Endothelial cell of umbilical vein (primary cell): ENCODE measurements around the gene ZDHHC13. TPM values are rescaled to one million over a fixed set of nuclear protein-coding genes. Genes with fewer than 3 reads are reported as not detected.

ENCODE experiments used
- BruUV-seq: library from RNA; stranded (reverse); fragments of 400-500 nt; replicated peaks from 2 replicates; lab custom pipeline; 2021; lab: Mats Ljungman, UMichigan
- CTCF ChIA-PET: fragments of 300-600, 350-600 bp; sonication (Branson Sonifier 250); formaldehyde crosslinking; loops from one replicate; lab custom pipeline; 2021; ENCODE audit warnings: antibody characterized with exemption, inconsistent platforms; lab: Charles Lee
- POLR2A ChIA-PET: fragments of 300-600, 350-600 bp; sonication (Branson Sonifier 250); formaldehyde crosslinking; loops from one replicate; lab custom pipeline; 2021; ENCODE audit warnings: antibody characterized with exemption, inconsistent platforms; lab: Charles Lee
- DNase-seq: peaks from one replicate; pipeline ENCODE4 v3.0.0-alpha.2; 2011; ENCODE audit warnings: low read depth, low spot score
- FAIRE-seq: peaks from 2 replicates; lab custom pipeline; 2011; peaks lifted over from hg19 to GRCh38; lab: Jason Lieb, UNC
- H2AFZ ChIP-seq: 2 replicates; pipeline ENCODE4 v1.6.0; 2012; ENCODE audit warnings: low read depth, low read length, control low read depth, inconsistent platforms
- H3K27ac ChIP-seq: 2 replicates; pipeline ENCODE4 v1.5.1; 2011; ENCODE audit warnings: low read depth, mild to moderate bottlenecking, control low read depth, low read length, moderate library complexity; ENCODE audit not compliant: insufficient read depth
- H3K27me3 ChIP-seq, 2 experiments: 2 replicates each; pipeline versions ENCODE4 v1.6.0 to v1.6.1; 2011; ENCODE audit warnings: low read length in 2 of 2, mixed read lengths in 1 of 2; ENCODE audit not compliant: control insufficient read depth in 2 of 2, insufficient read depth in 2 of 2
- H3K36me3 ChIP-seq, 2 experiments: 2 replicates in 1 of 2; 3 replicates in 1 of 2; pipeline ENCODE4 v1.5.1; 2011; ENCODE audit warnings: low read length in 2 of 2, mild to moderate bottlenecking in 1 of 2, moderate library complexity in 1 of 2; ENCODE audit not compliant: control insufficient read depth in 2 of 2, insufficient read depth in 2 of 2; ENCODE audit errors: extremely low read depth in 1 of 2
- H3K4me1 ChIP-seq: 3 replicates; pipeline ENCODE4 v1.5.1; 2011; ENCODE audit warnings: mild to moderate bottlenecking, low read length; ENCODE audit not compliant: control insufficient read depth, insufficient read depth; ENCODE audit errors: extremely low read depth
- H3K4me2 ChIP-seq: 2 replicates; pipeline ENCODE4 v1.6.1; 2011; ENCODE audit warnings: low read length, control low read depth, mixed read lengths; ENCODE audit not compliant: insufficient read depth
- H3K4me3 ChIP-seq, 3 experiments: fragments of 200-600 bp in 1 of 3; sonication (generic), shearing (Covaris generic) in 1 of 3; replicated peaks in 1 of 3; 2 replicates each; pipeline ENCODE4 v1.5.1; 2011 to 2016; ENCODE audit warnings: control low read depth in 3 of 3, low read length in 3 of 3, mild to moderate bottlenecking in 2 of 3, inconsistent platforms in 1 of 3, low read depth in 1 of 3, moderate library complexity in 1 of 3; ENCODE audit not compliant: insufficient read depth in 1 of 3
- H3K79me2 ChIP-seq: 2 replicates; pipeline ENCODE4 v1.6.0; 2012; ENCODE audit warnings: low read length, inconsistent platforms; ENCODE audit not compliant: control insufficient read depth, insufficient read depth
- H3K9ac ChIP-seq: replicated peaks from 2 replicates; pipeline ENCODE3; 2011; ENCODE audit warnings: low read length, control low read depth; ENCODE audit not compliant: insufficient read depth; ENCODE audit errors: extremely low read depth
- H3K9me1 ChIP-seq: replicated peaks from 3 replicates; pipeline ENCODE4 v1.6.0; 2011; ENCODE audit warnings: mild to moderate bottlenecking, low read length; ENCODE audit not compliant: control insufficient read depth, insufficient read depth; ENCODE audit errors: extremely low read depth
- H3K9me3 ChIP-seq: replicated peaks from 2 replicates; pipeline ENCODE4 v1.5.1; 2012; ENCODE audit warnings: low read length, inconsistent platforms; ENCODE audit not compliant: control insufficient read depth, insufficient read depth
- H4K20me1 ChIP-seq: replicated peaks from 2 replicates; pipeline ENCODE3; 2011; ENCODE audit warnings: mild to moderate bottlenecking, low read length; ENCODE audit not compliant: control insufficient read depth, insufficient read depth; ENCODE audit errors: extremely low read depth
- EZH2 ChIP-seq: IDR thresholded peaks from 2 replicates; pipeline ENCODE4 v1.6.1; 2012; ENCODE audit warnings: borderline replicate concordance, low read depth, mild to moderate bottlenecking, moderate library complexity, low read length, inconsistent platforms; ENCODE audit not compliant: severe bottlenecking
- FOS ChIP-seq: IDR thresholded peaks from 2 replicates; pipeline ENCODE4 v1.6.1; 2011; ENCODE audit warnings: mild to moderate bottlenecking, low read length, moderate library complexity, borderline replicate concordance; ENCODE audit not compliant: insufficient read depth
- GATA2 ChIP-seq: IDR thresholded peaks from 2 replicates; pipeline ENCODE4 v1.7.0; 2011; ENCODE audit warnings: low read depth, mild to moderate bottlenecking, moderate library complexity, mixed read lengths, low read length; ENCODE audit not compliant: insufficient read length, insufficient read depth
- JUN ChIP-seq: IDR thresholded peaks from 2 replicates; pipeline ENCODE4 v1.6.1; 2011; ENCODE audit warnings: borderline replicate concordance, low read depth; ENCODE audit not compliant: insufficient read length, insufficient read depth
- MYC ChIP-seq: IDR thresholded peaks from one replicate; pipeline ENCODE4 v1.6.1; 2011; ENCODE audit warnings: mild to moderate bottlenecking, low read depth, low read length
- POLR2A ChIP-seq: IDR thresholded peaks from 2 replicates; pipeline ENCODE4 v1.6.1; 2012; ENCODE audit warnings: low read depth, mild to moderate bottlenecking, control low read depth, low read length
- POLR2AphosphoS5 ChIP-seq: IDR thresholded peaks from 2 replicates; pipeline ENCODE4 v1.6.1; 2012; ENCODE audit warnings: low read depth, mild to moderate bottlenecking, control low read depth, low read length, moderate library complexity; ENCODE audit not compliant: insufficient read depth
- dilution Hi-C: fragments of 300-500 bp; cut with MboI; formaldehyde crosslinking; loops from one replicate; pipeline ENCODE4 v1.15.0; 2019; ENCODE audit warnings: low sequenced_read_pairs; ENCODE audit not compliant: extremely low pct_ligation_motif_present
- intact Hi-C: fragments of 100-400 bp; cut with micrococcal nuclease; formaldehyde crosslinking; loops from one replicate; pipeline ENCODE4 v1.10.0; 2022
- polyA plus RNA-seq, 4 experiments: library from polyadenylated mRNA; depleted of rRNA in 3 of 4; stranded (reverse) in 3 of 4; unstranded in 1 of 4; fragments of >200 nt; gene quantifications; 2 replicates each; pipeline versions ENCODE4 v1.2.1 to v1.2.3, GENCODE V29; 2011 to 2012; ENCODE audit warnings: missing spikeins in 1 of 4
- total RNA-seq: library from RNA; stranded (reverse); gene quantifications from 2 replicates; pipeline ENCODE4 v1.2.3, GENCODE V29; 2021
- TF ChIP-seq, protein P1 (sequence below): IDR thresholded peaks from 2 replicates; pipeline ENCODE4 v1.6.1; 2011; ENCODE audit not compliant: insufficient read depth, insufficient read length
- TF ChIP-seq, protein P2 (sequence below), 2 donors: IDR thresholded peaks; 1 replicate in 1 of 2; 2 replicates in 1 of 2; pipeline ENCODE4 v1.5.1; 2011; ENCODE audit warnings: low read length in 2 of 2, mild to moderate bottlenecking in 2 of 2, moderate library complexity in 2 of 2, control low read depth in 1 of 2, inconsistent platforms in 1 of 2, low read depth in 1 of 2; ENCODE audit not compliant: insufficient read depth in 1 of 2; ENCODE audit errors: extremely low read depth in 1 of 2

ZDHHC13 gene
- total and polyA plus RNA-seq, 2 donors (not counting 3 experiments of a cell fraction or from before 2014, with no cell fraction given), result 37.4 to 52.9 TPM

DNA sequence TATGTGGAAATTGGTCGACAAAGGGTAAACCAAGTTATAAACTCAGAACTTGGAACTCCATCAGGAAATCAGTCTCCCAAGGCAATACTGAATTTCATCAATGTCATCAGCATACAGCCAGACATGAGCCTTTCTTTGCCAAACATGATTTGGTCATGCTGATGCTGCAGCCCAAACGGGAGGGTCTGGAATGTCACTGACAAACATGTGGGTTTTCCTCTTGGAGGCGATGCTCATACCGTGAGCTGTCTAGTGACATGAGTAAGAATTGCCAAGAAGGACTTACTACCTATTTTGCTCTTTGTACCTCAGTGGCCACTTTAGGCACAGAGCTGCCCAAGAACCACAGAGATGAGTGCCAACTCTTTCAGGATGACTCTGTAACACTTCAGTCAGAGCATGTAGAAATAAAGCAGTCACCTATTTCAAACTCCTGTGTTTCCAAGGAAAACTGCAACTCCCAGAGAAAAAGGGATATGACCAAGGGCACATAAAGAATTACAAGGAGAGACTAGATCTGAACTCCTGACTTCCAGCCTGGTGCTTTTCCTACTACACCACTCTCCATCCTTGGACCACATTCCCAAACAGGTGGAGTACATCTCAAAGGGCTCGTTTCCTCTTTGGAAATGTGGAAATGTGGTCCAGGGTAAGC is 32.2 kb upstream of the ZDHHC13 start:
- H3K36me3 ChIP-seq, result no peaks in the 10 kb centered on the region
- no peaks in the 10 kb centered on the region for H4K20me1 ChIP-seq
- dilution Hi-C loops, result no loop called here
- no peak for FAIRE-seq
- no peaks in the 10 kb centered on the region for H3K79me2 ChIP-seq
- POLR2A ChIA-PET, result no interaction called here
- H3K27ac ChIP-seq, result no peak overlapping the region
- peaks cover 47% of the 10 kb centered on the region for H3K4me1 ChIP-seq
- H3K27me3 ChIP-seq, result no peaks in the 10 kb centered on the region
- CTCF ChIA-PET, result interaction anchor here (1.0 kb wide), 1 partner anchor 13 kb away, joined by 3 read pairs; no protein-coding TSS in a partner anchor
- H3K9me3 ChIP-seq, result no peaks in the 10 kb centered on the region
- H3K9me1 ChIP-seq, result no peaks in the 10 kb centered on the region
- H2AFZ ChIP-seq, result no peak overlapping the region
- H3K4me2 ChIP-seq, result no peak overlapping the region
- BruUV-seq, result no TSS peak
- DNase-seq, result no peak
- H3K4me3 ChIP-seq, result no peak overlapping the region
- no peak overlapping the region for H3K9ac ChIP-seq
- intact Hi-C loops, result no loop called here
- no peak for TF ChIP-seq POLR2AphosphoS5
- TF ChIP-seq FOS, result no peak
- TF ChIP-seq JUN, result no peak
- TF ChIP-seq, protein P1, sequence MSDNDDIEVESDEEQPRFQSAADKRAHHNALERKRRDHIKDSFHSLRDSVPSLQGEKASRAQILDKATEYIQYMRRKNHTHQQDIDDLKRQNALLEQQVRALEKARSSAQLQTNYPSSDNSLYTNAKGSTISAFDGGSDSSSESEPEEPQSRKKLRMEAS, result no peak
- no peak for TF ChIP-seq POLR2A
- TF ChIP-seq MYC, result no peak
- no peak for TF ChIP-seq GATA2
- TF ChIP-seq EZH2, result no peak
- TF ChIP-seq, protein P2, sequence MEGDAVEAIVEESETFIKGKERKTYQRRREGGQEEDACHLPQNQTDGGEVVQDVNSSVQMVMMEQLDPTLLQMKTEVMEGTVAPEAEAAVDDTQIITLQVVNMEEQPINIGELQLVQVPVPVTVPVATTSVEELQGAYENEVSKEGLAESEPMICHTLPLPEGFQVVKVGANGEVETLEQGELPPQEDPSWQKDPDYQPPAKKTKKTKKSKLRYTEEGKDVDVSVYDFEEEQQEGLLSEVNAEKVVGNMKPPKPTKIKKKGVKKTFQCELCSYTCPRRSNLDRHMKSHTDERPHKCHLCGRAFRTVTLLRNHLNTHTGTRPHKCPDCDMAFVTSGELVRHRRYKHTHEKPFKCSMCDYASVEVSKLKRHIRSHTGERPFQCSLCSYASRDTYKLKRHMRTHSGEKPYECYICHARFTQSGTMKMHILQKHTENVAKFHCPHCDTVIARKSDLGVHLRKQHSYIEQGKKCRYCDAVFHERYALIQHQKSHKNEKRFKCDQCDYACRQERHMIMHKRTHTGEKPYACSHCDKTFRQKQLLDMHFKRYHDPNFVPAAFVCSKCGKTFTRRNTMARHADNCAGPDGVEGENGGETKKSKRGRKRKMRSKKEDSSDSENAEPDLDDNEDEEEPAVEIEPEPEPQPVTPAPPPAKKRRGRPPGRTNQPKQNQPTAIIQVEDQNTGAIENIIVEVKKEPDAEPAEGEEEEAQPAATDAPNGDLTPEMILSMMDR (IDR thresholded peaks at IDR 0.05; ENCODE audit: extremely low read depth in 1 of 2, insufficient read depth in 1 of 2, low read depth in 1 of 2, low read length in 2 of 2), result no peak
